ENCODE data around the gene FXYD2.

GRCh38 chr11:117771841-117772240 is 52.7 kb downstream of the FXYD2 start:
- TF ChIP-seq FOXA1 (IDR thresholded peaks at IDR 0.05) (no peak), SUZ12 (IDR thresholded peaks at IDR 0.05) (no peak), SP1 (IDR thresholded peaks at IDR 0.05) (no peak), ZNF384 (IDR thresholded peaks at IDR 0.05) (no peak), CTBP1 (IDR thresholded peaks at IDR 0.05; ENCODE audit: borderline replicate concordance) (no peak), TARDBP (IDR thresholded peaks at IDR 0.05) (no peak), FOXK2 (IDR thresholded peaks at IDR 0.05) (no peak), ELF4 (IDR thresholded peaks at IDR 0.05) (no peak), HDGF (IDR thresholded peaks at IDR 0.05; ENCODE audit: borderline replicate concordance) (no peak), FOXM1 (IDR thresholded peaks at IDR 0.05; ENCODE audit: borderline replicate concordance) (no peak)
